Measurements from ENCODE around the gene DLG4.
"Not testable (repeated sequence)": the region's sequence is repeated elsewhere in the genome, so short reads cannot be mapped to it uniquely, and the experiment has no call there.

The DLG4 gene

GRCh38 chr17:7179317-7180254, 40.0 kb downstream of the DLG4 start, which contains the start of gene ASGR1:
Gene ASGR1, minus strand, starts transcription at chr17:7179370. Its CDS starts 807 bp downstream, at chr17:7178563.
- no peak for DNase-seq

GRCh38 chr17:7178973-7179316, 40.7 kb downstream of the DLG4 start:
- no peak for DNase-seq

GRCh38 chr17:7177954-7178477, 41.6 kb downstream of the DLG4 start:
- peak; percentile 17 for DNase-seq

GRCh38 chr17:7177191-7177953, 42.3 kb downstream of the DLG4 start:
- DNase-seq = no peak

GRCh38 chr17:7176841-7177190, 42.8 kb downstream of the DLG4 start:
- DNase-seq = no peak

- DNase-seq = no peak
Measured at GRCh38 chr17:7176107-7176840, 43.4 kb downstream of the DLG4 start.

- DNase-seq = no peak
Measured at GRCh38 chr17:7175330-7175733, 44.3 kb downstream of the DLG4 start.

- no peak for DNase-seq
Measured at GRCh38 chr17:7174603-7175326, 44.9 kb downstream of the DLG4 start.

GRCh38 chr17:7173687-7174602, 45.7 kb downstream of the DLG4 start:
- no peak for DNase-seq

- not testable (repeated sequence) for DNase-seq
Measured at GRCh38 chr17:7172522-7173191, 47.0 kb downstream of the DLG4 start.

GRCh38 chr17:7169565-7169908, 50.1 kb downstream of the DLG4 start:
- DNase-seq = not testable (repeated sequence)

GRCh38 chr17:7168841-7169564, 50.6 kb downstream of the DLG4 start:
- DNase-seq = not testable (repeated sequence)

- no peak for DNase-seq
Measured at GRCh38 chr17:7167832-7168231, 51.8 kb downstream of the DLG4 start.

GRCh38 chr17:7166873-7167272, 52.8 kb downstream of the DLG4 start:
- DNase-seq = no peak

- not testable (repeated sequence) for DNase-seq
Measured at GRCh38 chr17:7159571-7159970, 60.1 kb downstream of the DLG4 start.

GRCh38 chr17:7158424-7158823, 61.2 kb downstream of the DLG4 start:
- not testable (repeated sequence) for DNase-seq

- DNase-seq = no peak
Measured at GRCh38 chr17:7156342-7156940, 63.2 kb downstream of the DLG4 start.

- no peak for DNase-seq
Measured at GRCh38 chr17:7147772-7148171, 71.9 kb downstream of the DLG4 start.

- DNase-seq = no peak
Measured at GRCh38 chr17:7146115-7146514, 73.5 kb downstream of the DLG4 start.

GRCh38 chr17:7144213-7144612, 75.4 kb downstream of the DLG4 start:
- DNase-seq = no peak
